Parathyroid adenoma (tissue), 2 donors: ENCODE measurements around the gene CACNB1.

ENCODE experiments used
- H2AFZ ChIP-seq: fragments of 300-600 bp; sonication (generic); one replicate; pipeline ENCODE4 v1.7.0; 2017; ENCODE audit warnings: antibody characterized with exemption, mild to moderate bottlenecking
- H3K27ac ChIP-seq: fragments of 300-600 bp; sonication (generic); one replicate; pipeline ENCODE4 v1.7.0; 2017
- H3K27me3 ChIP-seq: fragments of 300-600 bp; sonication (generic); one replicate; pipeline ENCODE4 v1.7.0; 2017; ENCODE audit warnings: low read length; ENCODE audit not compliant: control insufficient read depth, insufficient read depth
- H3K36me3 ChIP-seq: fragments of 300-600 bp; sonication (generic); one replicate; pipeline ENCODE4 v1.7.0; 2017; ENCODE audit warnings: low read length; ENCODE audit not compliant: control insufficient read depth, insufficient read depth
- H3K4me1 ChIP-seq: fragments of 300-600 bp; sonication (generic); one replicate; pipeline ENCODE4 v1.7.0; 2017; ENCODE audit warnings: control low read depth
- H3K4me2 ChIP-seq: fragments of 300-600 bp; sonication (generic); one replicate; pipeline ENCODE4 v1.7.0; 2017; ENCODE audit warnings: low read length
- H3K4me3 ChIP-seq: fragments of 300-600 bp; sonication (generic); one replicate; pipeline ENCODE4 v1.7.0; 2017; ENCODE audit warnings: low read depth, low read length
- H3K79me2 ChIP-seq: fragments of 300-600 bp; sonication (generic); one replicate; pipeline ENCODE4 v1.7.0; 2017; ENCODE audit warnings: control low read depth
- H3K9ac ChIP-seq: fragments of 300-600 bp; sonication (generic); one replicate; pipeline ENCODE4 v1.7.0; 2017; ENCODE audit warnings: mild to moderate bottlenecking
- H3K9me3 ChIP-seq: fragments of 300-600 bp; sonication (generic); one replicate; pipeline ENCODE4 v1.7.0; 2017; ENCODE audit warnings: low read length; ENCODE audit not compliant: control insufficient read depth
- TF ChIP-seq, protein P1 (sequence below): fragments of 300-600 bp; sonication (generic); IDR thresholded peaks from one replicate; pipeline ENCODE4 v1.7.0; 2017; ENCODE audit warnings: antibody characterized with exemption, mild to moderate bottlenecking
- donor health status: primary hyperparathyroidism.

CACNB1 gene

DNA sequence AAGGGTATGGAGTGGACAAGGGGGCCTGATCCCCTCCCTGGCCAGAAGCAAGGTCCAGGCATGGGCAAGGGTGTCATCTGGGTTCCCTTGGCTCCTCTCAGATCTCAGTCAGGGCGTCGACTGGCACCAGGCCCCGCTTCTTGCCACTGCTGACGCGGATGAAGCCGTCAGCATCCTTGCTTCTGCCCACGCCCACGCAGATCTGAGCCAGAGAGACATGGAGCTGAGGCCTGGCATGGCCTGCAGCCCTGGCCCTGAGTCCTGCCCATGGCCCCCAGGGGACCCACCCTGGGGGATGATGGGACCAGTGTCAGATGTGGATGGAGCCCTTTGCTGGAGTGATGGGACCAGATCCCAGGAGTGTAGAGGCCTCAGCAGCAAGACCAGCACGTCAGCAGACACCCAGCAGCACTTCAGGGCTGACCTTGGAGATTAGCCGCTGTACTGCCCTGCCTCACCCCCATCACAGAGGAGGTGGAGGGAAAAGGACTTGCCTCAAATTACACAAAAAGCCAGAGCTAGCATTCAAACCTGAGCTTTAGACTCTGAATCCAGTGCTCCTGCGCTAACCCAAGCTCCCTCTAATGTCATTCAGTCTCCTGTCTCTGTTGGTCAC is 14.8 kb upstream of the CACNB1 start:
- Histone ChIP-seq H3K9ac (no peak overlapping the region), H3K27ac (no peak overlapping the region), H3K27me3 (no peaks in the 10 kb centered on the region), H3K9me3 (no peaks in the 10 kb centered on the region), H3K4me3 (no peak overlapping the region), H2AFZ (no peak overlapping the region), H3K79me2 (no peaks in the 10 kb centered on the region), H3K36me3 (no peaks in the 10 kb centered on the region), H3K4me1 (peaks cover 9% of the 10 kb centered on the region), H3K4me2 (no peak overlapping the region)
- TF ChIP-seq, protein P1, sequence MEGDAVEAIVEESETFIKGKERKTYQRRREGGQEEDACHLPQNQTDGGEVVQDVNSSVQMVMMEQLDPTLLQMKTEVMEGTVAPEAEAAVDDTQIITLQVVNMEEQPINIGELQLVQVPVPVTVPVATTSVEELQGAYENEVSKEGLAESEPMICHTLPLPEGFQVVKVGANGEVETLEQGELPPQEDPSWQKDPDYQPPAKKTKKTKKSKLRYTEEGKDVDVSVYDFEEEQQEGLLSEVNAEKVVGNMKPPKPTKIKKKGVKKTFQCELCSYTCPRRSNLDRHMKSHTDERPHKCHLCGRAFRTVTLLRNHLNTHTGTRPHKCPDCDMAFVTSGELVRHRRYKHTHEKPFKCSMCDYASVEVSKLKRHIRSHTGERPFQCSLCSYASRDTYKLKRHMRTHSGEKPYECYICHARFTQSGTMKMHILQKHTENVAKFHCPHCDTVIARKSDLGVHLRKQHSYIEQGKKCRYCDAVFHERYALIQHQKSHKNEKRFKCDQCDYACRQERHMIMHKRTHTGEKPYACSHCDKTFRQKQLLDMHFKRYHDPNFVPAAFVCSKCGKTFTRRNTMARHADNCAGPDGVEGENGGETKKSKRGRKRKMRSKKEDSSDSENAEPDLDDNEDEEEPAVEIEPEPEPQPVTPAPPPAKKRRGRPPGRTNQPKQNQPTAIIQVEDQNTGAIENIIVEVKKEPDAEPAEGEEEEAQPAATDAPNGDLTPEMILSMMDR = no peak

- Histone ChIP-seq H2AFZ (peak overlapping the region; percentile 86), H3K4me2 (peak overlapping the region; percentile 60), H3K4me1 (peaks cover 9% of the 10 kb centered on the region), H3K79me2 (no peaks in the 10 kb centered on the region), H3K36me3 (no peaks in the 10 kb centered on the region), H3K9me3 (no peaks in the 10 kb centered on the region), H3K27me3 (no peaks in the 10 kb centered on the region), H3K27ac (no peak overlapping the region), H3K9ac (no peak overlapping the region), H3K4me3 (peak overlapping the region; percentile 12)
- TF ChIP-seq, protein P1 = no peak
Measured at GRCh38 chr17:39210093-39210434, 12.6 kb upstream of the CACNB1 start.

- TF ChIP-seq, protein P1 = no peak
- no peaks in the 10 kb centered on the region for H3K36me3 ChIP-seq
- peak overlapping the region; percentile 60 for H3K4me2 ChIP-seq
- H3K4me3 ChIP-seq = peak overlapping the region; percentile 12
- H3K9me3 ChIP-seq = no peaks in the 10 kb centered on the region
- H2AFZ ChIP-seq = peak overlapping the region; percentile 86
- H3K9ac ChIP-seq = no peak overlapping the region
- peaks cover 9% of the 10 kb centered on the region for H3K4me1 ChIP-seq
- no peaks in the 10 kb centered on the region for H3K79me2 ChIP-seq
- no peaks in the 10 kb centered on the region for H3K27me3 ChIP-seq
- no peak overlapping the region for H3K27ac ChIP-seq
Measured at GRCh38 chr17:39209317-39210092, 12.0 kb upstream of the CACNB1 start.

DNA sequence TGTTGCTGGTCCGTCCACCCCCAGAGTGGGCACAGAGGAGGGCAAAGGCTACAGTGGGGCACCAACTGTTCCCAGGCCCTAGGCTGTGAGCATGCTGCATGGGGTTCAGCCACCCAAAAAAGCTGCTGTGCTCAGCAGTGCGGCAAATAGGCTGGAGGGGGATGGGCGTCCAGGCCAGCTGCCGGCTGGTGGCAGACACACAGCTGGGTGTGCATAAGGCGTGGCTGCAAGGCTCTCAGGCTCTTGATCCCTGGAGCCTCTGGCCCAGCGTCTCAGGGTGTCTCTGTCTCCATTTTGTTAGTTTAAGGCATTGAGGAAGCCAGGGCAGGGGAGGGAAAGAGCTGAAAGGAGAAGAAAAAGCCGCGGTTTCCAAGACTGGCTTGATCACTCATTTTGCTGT is 11.4 kb upstream of the CACNB1 start:
- TF ChIP-seq, protein P1 = no peak
- Histone ChIP-seq H3K4me2 (no peak overlapping the region), H3K4me1 (peaks cover 9% of the 10 kb centered on the region), H2AFZ (no peak overlapping the region), H3K27me3 (no peaks in the 10 kb centered on the region), H3K79me2 (no peaks in the 10 kb centered on the region), H3K9me3 (no peaks in the 10 kb centered on the region), H3K9ac (no peak overlapping the region), H3K36me3 (no peaks in the 10 kb centered on the region), H3K4me3 (no peak overlapping the region), H3K27ac (no peak overlapping the region)
